Bronchial epithelial cell (primary cell): ENCODE results near the gene ASCL2. TPM values are rescaled to one million over a fixed set of nuclear protein-coding genes. Genes with fewer than 3 reads are reported as not detected.

Experiments
- DNase-seq: peaks from one replicate; pipeline ENCODE4 v3.0.0-alpha.2; 2010; ENCODE audit warnings: low read depth
- FAIRE-seq: peaks from 2 replicates; lab custom pipeline; 2011; peaks lifted over from hg19 to GRCh38; lab: Jason Lieb, UNC
- H3K27me3 ChIP-seq: 2 replicates; pipeline ENCODE4 v1.5.1; 2011; ENCODE audit warnings: low read length; ENCODE audit not compliant: control insufficient read depth, insufficient read depth
- H3K36me3 ChIP-seq: 2 replicates; pipeline ENCODE4 v1.5.1; 2011; ENCODE audit warnings: low read length; ENCODE audit not compliant: control insufficient read depth, insufficient read depth
- H3K4me3 ChIP-seq: 2 replicates; pipeline ENCODE4 v1.5.1; 2011; ENCODE audit warnings: mild to moderate bottlenecking, low read depth, low read length, control low read depth
- total RNA-seq: library from RNA; depleted of rRNA; stranded (reverse); fragments of >200 nt; gene quantifications from 2 replicates; pipeline ENCODE4 v1.2.1, GENCODE V29; 2014
- TF ChIP-seq, protein P1 (sequence below): IDR thresholded peaks from 2 replicates; pipeline ENCODE4 v1.5.1; 2011; ENCODE audit warnings: mild to moderate bottlenecking, moderate library complexity, low read length, control low read depth, inconsistent platforms; ENCODE audit not compliant: insufficient read depth, severe bottlenecking

ASCL2 gene
- total RNA-seq, 1 donor from 2014 or later, result 0.79 TPM

- no peaks in the 10 kb centered on the region for H3K36me3 ChIP-seq
- FAIRE-seq, result no peak
- TF ChIP-seq, protein P1, sequence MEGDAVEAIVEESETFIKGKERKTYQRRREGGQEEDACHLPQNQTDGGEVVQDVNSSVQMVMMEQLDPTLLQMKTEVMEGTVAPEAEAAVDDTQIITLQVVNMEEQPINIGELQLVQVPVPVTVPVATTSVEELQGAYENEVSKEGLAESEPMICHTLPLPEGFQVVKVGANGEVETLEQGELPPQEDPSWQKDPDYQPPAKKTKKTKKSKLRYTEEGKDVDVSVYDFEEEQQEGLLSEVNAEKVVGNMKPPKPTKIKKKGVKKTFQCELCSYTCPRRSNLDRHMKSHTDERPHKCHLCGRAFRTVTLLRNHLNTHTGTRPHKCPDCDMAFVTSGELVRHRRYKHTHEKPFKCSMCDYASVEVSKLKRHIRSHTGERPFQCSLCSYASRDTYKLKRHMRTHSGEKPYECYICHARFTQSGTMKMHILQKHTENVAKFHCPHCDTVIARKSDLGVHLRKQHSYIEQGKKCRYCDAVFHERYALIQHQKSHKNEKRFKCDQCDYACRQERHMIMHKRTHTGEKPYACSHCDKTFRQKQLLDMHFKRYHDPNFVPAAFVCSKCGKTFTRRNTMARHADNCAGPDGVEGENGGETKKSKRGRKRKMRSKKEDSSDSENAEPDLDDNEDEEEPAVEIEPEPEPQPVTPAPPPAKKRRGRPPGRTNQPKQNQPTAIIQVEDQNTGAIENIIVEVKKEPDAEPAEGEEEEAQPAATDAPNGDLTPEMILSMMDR, result no peak
- no peak overlapping the region for H3K4me3 ChIP-seq
- peaks cover 2% of the 10 kb centered on the region for H3K27me3 ChIP-seq
- no peak for DNase-seq
Observed at GRCh38 chr11:2229713-2230297, 40.6 kb downstream of the ASCL2 start.

GRCh38 chr11:2224254-2224653, 46.1 kb downstream of the ASCL2 start:
- Histone ChIP-seq H3K4me3 (no peak overlapping the region), H3K36me3 (no peaks in the 10 kb centered on the region), H3K27me3 (peaks cover 2% of the 10 kb centered on the region)
- FAIRE-seq, result no peak
- DNase-seq, result no peak
- TF ChIP-seq, protein P1, result no peak

GRCh38 chr11:2223153-2223794, 47.1 kb downstream of the ASCL2 start:
- DNase-seq (no peak), FAIRE-seq (no peak)
- Histone ChIP-seq H3K36me3 (no peaks in the 10 kb centered on the region), H3K27me3 (peaks cover 2% of the 10 kb centered on the region), H3K4me3 (no peak overlapping the region)
- TF ChIP-seq, protein P1, result no peak

DNA sequence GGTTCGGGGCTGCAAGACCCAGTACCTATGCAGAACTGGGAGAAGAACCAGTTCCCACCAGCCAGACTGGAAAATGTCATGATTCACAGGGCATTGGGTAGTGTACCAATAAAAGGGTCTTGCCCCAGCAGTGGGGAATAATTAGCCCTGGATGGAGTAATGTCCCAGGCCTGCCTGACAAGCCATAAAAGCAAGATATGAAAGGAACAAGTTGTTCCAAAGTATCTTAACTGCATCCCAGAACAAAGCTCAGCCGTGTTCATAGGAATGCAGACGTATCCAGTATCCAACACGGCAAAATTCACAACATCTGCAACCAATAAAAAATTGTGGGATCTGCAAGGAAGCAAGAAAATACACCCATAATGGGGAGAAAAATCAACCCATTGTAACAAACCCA, 47.9 kb downstream of the ASCL2 start:
- FAIRE-seq, result no peak
- peaks cover 6% of the 10 kb centered on the region for H3K27me3 ChIP-seq

GRCh38 chr11:2221591-2221990, 48.8 kb downstream of the ASCL2 start:
- Histone ChIP-seq H3K27me3 (peaks cover 6% of the 10 kb centered on the region), H3K36me3 (no peaks in the 10 kb centered on the region), H3K4me3 (no peak overlapping the region)
- FAIRE-seq (no peak), DNase-seq (no peak)
- TF ChIP-seq, protein P1, result no peak

More for the DNA sequence above, 47.9 kb downstream of the ASCL2 start:
- Histone ChIP-seq H3K36me3 (no peaks in the 10 kb centered on the region), H3K4me3 (no peak overlapping the region)
- TF ChIP-seq, protein P1, result no peak
- DNase-seq, result no peak
